OCI-LY3 (cell line): ENCODE data around the gene POU2F1.

Source experiments
- CTCF ChIP-seq: fragments of 200-600, 300-600 bp; sonication (generic); IDR thresholded peaks from 2 replicates; pipeline ENCODE4 v1.5.1; 2014; ENCODE audit warnings: antibody characterized with exemption, low read length, low read depth
- EZH2phosphoT487 ChIP-seq: fragments of 200-600 bp; shearing (Covaris generic); IDR thresholded peaks from 2 replicates; pipeline ENCODE4 v1.6.1; 2018; ENCODE audit warnings: antibody characterized with exemption, mixed run types, low read depth

- TF ChIP-seq CTCF (no peak), EZH2phosphoT487 (no peak)
Observed at GRCh38 chr1:167452483-167452882, 231.8 kb downstream of the POU2F1 start.
